T-helper 2 cell treated with Interferon-gamma antibody and Interleukin-4, amounts not matched to agents 100 ng/mL and 5 ng/mL, for 36 hours (primary cell): ENCODE results near the gene GPR55. TPM values are rescaled to one million over a fixed set of nuclear protein-coding genes. Genes with fewer than 3 reads are reported as not detected.

Source experiments
- intact Hi-C: fragments of 100-400 bp; cut with micrococcal nuclease; formaldehyde crosslinking; loops from one replicate; pipeline ENCODE4 v1.15.1; 2023
- total RNA-seq: library from RNA; stranded (reverse); gene quantifications from 2 replicates; pipeline ENCODE4 v1.2.3, GENCODE V29; 2022

GPR55 gene
- total RNA-seq, 1 donor from 2014 or later: 4.3 TPM

DNA sequence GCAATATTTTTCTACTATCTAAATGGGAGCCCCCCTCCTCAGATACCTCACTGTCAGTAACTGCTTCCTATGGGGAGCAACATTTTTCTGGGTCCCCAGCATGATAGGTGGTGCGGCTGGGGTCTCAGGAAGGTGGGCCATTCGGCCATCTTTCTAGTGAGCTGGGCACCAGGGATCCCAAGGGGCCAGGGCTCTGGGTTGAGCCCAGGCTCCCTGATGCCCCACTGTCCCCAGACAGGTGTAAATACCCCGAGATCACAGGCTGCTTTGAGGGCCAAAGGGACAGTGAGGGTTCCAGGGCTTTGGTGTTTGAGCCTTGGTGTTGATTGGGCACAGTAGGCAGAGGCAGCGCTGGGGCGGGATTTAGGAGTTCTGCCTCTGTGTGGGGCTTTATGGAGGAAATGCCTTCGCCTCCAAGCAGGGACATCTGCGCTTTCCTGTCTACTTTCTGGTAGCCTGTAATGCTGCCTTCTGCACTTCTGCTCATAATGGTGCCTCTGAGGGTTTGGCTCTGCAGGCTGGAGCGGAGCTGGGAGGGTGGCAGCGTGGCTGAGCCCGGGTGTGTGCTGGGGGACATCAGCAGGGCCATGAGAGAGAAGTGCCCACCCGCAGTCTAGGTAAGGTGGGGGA, 55.0 kb downstream of the GPR55 start:
- intact Hi-C loops: no loop called here

DNA sequence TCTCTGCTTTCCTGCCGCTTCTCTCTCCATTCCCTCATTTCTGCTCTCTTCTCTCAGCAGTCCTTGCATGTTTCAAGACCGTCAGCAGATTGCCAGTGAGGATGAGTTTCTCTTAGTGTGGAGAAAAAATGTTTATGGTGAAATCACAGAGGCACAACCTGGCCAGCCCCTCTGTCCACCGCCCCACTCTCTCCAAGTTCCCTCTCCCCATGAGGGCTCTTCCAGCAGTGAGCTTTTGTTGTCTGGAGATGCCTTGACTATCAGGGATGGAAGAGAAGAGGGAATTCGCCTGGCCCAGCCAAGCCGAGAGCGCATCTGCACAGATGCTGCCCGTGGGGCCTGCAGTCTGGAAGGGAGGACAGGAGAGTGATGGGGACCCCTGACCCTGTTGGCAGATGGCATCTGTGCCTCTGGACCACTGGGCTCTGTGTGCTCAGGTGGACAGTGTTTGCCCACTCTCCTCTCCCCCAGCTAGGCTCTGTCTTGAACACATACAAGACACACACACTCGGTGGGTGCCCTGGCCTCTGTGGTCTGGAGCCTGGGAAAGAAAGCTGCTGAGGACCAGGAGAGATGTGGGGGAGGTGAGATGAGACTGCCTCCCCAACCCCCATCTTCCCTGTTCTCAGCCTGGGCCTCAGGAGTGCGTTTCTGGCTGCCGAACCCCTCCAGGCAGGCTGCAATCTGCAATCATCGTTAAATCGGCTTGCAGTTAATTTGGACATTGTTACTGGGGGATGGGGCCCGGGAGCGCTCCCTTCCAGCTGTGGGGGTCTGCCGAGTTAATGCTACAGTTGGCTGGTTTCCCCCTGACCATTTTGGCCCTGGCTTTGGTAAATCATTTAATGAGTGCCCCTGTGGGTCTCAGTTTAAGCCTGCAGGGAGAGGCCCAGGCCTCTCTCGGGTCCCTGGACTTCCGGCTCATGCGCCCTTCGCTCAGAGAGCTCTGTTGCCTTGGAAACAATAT, 55.8 kb downstream of the GPR55 start:
- intact Hi-C loops: no loop called here

DNA sequence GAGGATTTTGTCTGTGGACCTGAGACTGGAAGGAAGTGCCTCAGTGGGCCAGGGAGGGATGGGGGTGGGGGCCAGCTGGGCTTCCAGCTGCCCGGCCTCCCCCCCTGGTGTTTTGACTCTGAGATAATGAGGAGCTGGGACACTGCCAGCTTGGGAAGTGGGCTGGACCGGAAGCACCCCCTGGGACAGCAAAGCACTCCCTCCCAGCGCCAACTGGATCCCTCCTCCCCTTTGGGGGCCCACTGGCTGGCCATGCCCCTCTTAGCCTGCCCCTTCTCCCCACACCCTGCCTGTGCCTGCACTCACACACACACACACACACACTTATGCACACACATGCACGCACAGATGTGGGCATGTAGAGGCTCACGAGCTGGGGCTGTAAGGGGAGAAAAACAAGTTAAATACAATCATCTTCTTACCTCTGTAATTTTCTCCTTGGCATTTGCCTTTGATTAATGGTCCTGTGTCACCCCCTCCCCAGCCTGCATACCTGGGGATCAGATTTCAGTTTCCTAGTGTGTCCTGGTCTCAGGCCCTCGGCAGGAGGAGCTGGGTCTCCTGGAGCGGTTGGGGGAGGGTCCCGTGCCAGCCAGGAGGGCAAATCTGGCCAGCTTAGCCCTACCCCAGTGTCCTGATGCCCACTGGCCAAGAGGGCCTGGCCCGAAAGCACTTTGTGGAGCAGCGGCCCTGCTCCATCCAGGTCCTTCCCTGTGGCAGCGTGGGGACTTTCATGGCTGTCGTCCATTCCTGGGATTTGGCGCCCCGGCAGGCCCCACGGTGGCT, 56.7 kb downstream of the GPR55 start:
- intact Hi-C loops: no loop called here

DNA sequence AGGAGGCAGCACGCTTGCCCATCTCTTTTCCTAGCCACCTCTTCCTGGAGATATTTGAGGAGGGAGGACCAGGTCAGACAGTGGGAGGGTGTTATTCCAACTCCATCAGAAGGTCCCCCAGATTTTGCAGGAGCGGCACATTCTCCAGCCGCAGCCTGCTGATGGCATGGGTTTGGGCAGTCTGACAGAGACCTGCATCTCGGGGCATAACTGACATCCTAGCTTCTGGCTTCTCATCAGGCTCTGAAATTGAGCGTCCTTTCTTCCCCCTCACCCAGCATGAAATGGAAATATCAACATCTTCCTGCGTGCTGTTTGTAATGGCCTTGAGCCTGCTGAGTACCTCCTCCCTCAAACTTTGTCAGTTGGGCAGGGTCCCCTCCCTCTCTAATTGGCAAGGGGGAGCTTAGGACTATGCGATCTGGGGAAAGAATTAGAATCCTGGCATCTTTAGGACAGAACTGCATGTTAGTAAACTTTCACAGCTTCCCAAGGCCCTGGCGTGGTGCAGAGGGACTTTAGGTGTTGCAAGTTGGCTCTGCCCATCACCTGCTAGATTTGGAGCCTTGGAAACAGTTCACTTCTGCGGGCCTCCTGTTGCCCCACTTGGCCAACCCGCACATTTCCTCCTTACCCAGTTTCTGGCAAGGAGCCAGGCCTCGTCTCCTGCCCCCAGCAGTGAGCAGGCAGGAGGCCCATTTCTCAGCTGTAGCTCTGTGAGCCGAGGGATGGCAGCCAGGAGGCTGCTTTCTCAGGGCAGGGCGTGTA, 58.1 kb downstream of the GPR55 start:
- intact Hi-C loops: no loop called here

DNA sequence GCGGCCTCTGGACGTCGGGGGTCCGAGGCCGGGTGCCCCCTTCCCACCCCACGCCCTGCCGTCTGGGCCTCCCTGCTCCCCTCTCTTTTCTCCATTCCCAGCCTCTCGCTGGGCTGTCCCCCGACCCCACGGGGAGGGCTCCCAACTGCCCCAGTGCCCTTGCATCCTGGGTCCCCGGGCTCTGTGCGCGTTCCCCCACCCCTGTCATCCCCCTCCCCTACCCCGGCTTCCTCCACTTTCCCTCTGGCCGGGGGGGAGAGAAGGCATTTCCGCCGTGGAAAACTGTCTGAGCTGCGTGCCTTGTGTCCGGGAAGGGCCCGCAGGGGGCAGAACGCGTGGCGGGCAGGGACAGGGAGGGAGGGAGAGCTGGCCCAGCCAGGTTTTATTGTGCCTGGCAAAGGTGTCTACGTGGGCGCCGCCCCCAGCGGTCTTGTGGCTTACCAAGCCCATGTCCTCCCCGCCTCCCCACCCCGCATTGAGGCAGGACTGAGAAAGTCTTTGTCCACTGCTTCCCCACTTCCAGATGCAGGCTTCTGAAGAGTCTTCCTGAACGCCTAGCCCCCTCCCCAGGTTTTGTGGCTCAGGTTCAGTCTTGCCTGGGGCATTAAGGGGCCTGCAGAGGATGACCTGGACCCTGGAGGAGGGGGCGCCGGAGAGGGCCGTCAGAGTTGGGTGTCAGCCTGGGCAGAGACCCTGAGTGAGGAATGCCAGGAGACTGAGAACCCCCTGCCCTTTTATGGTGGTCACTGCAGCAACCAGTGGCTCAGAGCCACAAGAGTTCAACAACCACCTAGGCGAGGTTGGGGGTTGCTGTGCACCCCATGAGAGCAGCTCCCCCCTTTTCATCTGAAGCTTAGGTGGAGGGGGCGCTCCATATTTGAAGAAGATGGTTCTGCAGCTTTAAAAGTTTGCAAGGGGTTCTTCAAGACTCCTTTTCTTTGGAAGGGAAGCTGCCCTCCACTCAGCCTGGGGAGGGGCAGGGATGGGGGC, 59.0 kb downstream of the GPR55 start:
- intact Hi-C loops: loop anchor here (2.0 kb wide), 1 partner anchor 59 kb away; the partner anchor contains the start of gene GPR55

DNA sequence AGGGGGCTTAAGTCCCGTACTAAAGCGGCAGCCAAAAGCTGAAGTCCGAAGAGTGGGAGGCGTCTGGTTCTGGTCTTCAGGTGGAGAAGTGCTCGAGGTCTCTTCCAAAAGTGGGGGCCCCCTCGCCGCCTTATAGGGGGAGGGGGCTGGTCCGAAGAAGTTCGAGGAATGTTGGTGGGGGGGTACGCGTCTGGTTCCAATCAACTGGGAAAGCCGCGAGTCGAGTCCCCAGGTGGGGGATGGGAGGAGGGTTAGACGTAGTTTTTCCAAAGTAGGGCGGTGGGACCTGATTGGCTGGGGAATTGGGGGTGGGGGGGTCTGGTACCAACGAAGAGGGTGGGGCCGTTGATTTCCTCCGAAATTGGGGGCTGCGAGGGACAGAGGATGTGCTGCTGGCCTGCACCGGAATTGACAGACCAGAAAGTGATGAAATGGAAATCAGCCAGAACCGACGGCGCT, 59.7 kb downstream of the GPR55 start:
- intact Hi-C loops: loop anchor here (2.0 kb wide), 1 partner anchor 59 kb away; the partner anchor contains the start of gene GPR55

DNA sequence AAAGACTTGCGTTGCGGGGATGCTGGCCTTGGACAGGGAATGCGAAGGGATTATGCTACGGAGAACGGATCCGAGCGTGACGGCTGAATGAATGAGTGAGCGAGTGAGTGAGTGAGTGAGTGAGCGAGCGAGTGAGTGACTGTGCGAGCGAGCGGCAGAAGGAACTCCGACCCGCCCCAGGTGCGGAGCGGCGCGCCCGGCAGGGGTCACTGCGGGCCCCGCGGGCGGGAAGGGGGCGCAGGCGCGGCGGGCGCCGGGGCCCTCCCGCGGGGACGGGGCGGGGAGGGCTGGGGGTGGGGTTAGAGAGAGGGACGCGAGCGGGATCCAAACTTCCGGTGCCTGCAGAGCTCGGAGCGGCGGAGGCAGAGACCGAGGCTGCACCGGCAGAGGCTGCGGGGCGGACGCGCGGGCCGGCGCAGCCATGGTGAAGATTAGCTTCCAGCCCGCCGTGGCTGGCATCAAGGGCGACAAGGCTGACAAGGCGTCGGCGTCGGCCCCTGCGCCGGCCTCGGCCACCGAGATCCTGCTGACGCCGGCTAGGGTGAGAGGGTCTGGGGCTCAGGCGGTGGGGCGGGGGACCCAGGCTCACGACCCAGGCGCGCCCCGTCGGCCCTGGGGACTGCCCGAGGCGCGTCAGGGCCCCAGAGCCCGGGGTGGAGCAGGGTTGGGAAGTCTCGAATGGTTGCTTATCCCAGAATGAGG, 60.3 kb downstream of the GPR55 start, which contains the start of gene ITM2C:
Gene ITM2C, plus strand, starts transcription at position 338 of the 702 bp plus-strand sequence. Its CDS starts 84 bp downstream, at position 422.
- intact Hi-C loops: loop anchor here (2.0 to 5.0 kb wide), 2 partner anchors 60 to 118 kb away; partner anchors contain the start of gene GPR55

DNA sequence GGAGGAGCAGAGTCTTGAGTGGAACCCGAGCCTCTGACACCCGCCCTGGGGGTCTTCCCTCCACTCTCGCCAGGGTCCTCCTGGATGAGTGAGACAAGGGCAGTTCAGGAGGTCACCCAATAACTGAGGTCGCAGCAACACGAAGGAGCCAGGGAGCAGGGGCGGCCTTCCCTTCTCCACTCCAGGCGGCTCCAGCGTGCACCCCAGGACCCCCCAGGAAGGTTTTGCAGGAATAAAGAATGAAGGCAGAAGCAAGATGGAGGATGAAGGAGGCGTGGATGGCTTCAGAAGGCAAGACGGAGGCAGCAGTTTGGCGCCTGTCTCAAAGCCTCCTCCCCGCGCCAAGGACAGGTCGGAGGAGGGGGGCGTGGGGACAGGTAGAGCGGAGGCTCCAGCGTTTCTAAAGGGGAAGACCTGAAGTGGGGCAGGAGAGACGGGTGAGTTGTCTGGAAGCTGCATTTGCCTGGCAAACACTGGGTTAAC, 60.9 kb downstream of the GPR55 start:
- intact Hi-C loops: loop anchor here (2.0 to 5.0 kb wide), 2 partner anchors 61 to 118 kb away; partner anchors contain the start of gene GPR55

DNA sequence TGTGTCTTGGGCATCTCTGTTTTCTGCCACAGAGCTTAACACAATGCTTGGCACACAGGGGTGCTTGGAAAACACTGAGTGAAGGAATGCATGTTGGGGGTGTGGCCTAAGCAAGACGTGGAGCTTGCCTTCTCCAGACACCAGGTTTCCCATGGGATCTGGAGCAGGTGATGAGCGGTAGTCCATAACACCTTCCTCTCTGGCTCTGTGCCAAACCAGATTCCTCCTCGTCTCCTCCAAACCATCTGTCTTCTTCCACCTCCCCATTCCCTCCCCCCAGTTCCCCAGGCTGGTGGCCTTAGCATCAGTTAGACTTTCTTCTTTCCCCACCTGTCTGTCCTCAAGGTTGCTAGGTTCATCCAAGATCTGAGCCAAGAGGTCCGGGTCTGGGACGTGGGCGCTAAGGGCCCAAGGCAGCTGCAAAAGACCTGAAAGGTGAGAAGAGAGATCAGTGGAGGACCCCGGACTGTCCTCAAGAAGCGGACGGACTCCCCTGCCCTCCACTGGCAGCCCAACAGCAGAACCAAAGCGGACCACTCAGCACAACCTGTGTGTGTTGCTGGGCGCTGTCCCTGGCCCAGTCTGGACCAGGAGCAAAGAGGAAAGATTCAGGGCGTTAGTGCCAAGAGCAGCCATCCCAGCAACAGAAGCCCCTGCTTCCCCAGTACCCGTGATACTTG, 61.5 kb downstream of the GPR55 start:
- intact Hi-C loops: loop anchor here (2.0 to 5.0 kb wide), 3 partner anchors 15 to 119 kb away; partner anchors contain the start of gene GPR55

DNA sequence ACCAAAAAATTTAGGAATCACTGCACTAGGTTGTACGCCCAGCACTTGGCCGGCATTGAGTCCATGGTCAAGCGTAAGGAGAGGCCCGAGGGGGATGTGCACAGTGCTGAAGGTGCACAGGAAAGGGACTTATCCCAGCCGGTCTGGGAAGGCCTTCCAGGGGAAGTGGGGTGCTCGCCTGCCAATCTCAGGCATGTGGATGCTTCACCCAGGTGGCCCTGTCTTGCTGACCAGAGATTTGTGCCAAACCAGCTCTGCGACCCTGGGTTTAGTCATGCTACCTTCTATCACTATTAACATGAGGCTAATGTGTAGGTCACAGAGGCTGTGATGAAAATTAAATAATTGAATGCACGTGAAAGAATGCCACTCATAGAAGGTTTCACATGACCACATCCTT, 62.0 kb downstream of the GPR55 start:
- intact Hi-C loops: loop anchor here (2.0 to 5.0 kb wide), 2 partner anchors 14 to 119 kb away; no protein-coding TSS in a partner anchor

DNA sequence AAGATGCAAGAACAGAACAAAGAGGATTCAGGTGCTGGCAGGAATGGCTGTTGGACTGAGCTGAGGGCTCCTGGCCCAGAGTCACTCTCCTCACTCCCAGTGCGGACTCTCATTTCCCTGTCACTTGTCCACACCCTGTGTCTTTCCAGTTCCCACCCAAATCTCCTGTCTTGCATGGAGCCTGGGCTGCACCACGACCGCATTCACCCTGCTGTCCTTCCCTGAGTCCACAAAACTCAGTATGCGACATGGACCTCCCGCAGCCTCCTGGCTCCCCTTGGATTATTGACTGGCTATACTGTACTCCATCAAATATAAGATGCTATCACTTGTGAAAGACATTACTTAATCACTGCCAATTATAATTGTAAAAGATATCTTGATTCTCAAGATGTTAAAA, 62.8 kb downstream of the GPR55 start:
- intact Hi-C loops: loop anchor here (2.0 to 5.0 kb wide), 2 partner anchors 13 to 120 kb away; no protein-coding TSS in a partner anchor

DNA sequence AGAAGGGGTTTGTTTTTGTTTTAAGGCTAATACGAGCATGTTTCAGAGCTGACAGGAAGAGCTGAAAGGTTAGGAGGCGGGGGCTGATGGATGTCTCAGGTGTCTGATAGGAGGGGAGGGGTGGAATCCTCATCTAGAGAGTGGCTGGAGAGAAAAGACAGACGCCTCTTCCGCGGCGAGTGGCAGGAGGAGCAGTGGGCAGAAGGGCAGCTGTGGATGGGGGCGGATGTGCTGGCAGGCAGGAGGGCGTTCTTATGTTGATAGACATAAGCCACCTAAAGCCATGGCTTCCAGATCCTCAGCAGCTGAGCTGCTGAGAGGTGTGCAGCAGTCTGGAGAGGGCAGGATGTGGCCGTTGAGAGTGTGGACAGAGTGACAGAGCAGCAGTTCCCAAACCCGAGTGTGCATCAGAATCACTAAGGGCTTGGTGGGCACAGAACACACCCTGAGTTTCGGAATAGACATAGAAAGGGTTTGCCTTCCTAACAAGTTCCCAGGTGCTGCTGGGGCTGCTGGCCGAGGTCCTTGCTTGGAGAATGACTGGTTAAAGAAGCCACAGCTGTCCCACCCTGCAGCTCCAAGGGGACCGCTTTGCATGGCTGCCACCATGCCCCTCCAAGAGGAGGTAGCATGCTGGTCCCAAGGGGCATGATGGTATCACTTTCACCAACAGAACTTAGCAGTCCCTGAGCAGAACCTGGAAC, 63.3 kb downstream of the GPR55 start:
- intact Hi-C loops: loop anchor here (2.0 to 5.0 kb wide), 2 partner anchors 13 to 121 kb away; no protein-coding TSS in a partner anchor

Other genes starting within 250 kb of the GPR55 start
- gene CAB39, start 212.4 kb downstream of the GPR55 start, total RNA-seq: 186 and 193 TPM in 2 replicates
- 15.8 and 16.7 TPM in 2 replicates for gene ITM2C, start 60.3 kb downstream of the GPR55 start, total RNA-seq
- gene SPATA3, start 70.9 kb upstream of the GPR55 start, total RNA-seq: not detected in 2 replicates
- 0.07 TPM in 1 of 2 replicates, not detected in the other for gene C2orf72, start 112.3 kb upstream of the GPR55 start, total RNA-seq
- gene PSMD1, start 131.6 kb upstream of the GPR55 start, total RNA-seq: 122 and 129 TPM in 2 replicates
- gene HTR2B, start 199.8 kb upstream of the GPR55 start, total RNA-seq: 1.2 and 1.3 TPM in 2 replicates